HepG2 (cell line): ENCODE results near the gene ROMO1. TPM values are rescaled to one million over a fixed set of nuclear protein-coding genes. Genes with fewer than 3 reads are reported as not detected.

ENCODE experiments used
- ATAC-seq: fragments of 200-7000 bp; cut with Tn5 transposase; 3 replicates; pipeline ENCODE4 v1.9.1; 2020; ENCODE audit warnings: mild to moderate bottlenecking, moderate library complexity
- BruUV-seq: library from RNA; stranded (reverse); fragments of 400-500 nt; replicated peaks from 2 replicates; lab custom pipeline; 2021; lab: Mats Ljungman, UMichigan
- CTCF ChIA-PET: fragments of 300-600 bp; formaldehyde crosslinking; extraction: SDS; loops from one replicate; lab custom pipeline; 2021; ENCODE audit warnings: low total read pairs, inconsistent platforms, low intra/inter-chr PET ratio; lab: Yijun Ruan, JAX
- POLR2A ChIA-PET: fragments of 350-600 bp; sonication (Branson Sonifier 250); formaldehyde crosslinking; loops from one replicate; lab custom pipeline; 2020; ENCODE audit warnings: antibody characterized with exemption, inconsistent platforms; lab: Yijun Ruan, JAX
- DNase-seq: peaks from one replicate; pipeline ENCODE4 v3.0.0-alpha.2; 2015; ENCODE audit warnings: low spot score
- FAIRE-seq: peaks from 3 replicates; lab custom pipeline; 2011; peaks lifted over from hg19 to GRCh38; lab: Jason Lieb, UNC
- H2AFZ ChIP-seq: one replicate; pipeline ENCODE4 v1.6.1; 2011; ENCODE audit warnings: low read length, inconsistent platforms
- H3K27ac ChIP-seq: fragments of 300-600 bp; 3 replicates; pipeline ENCODE4 v1.8.0; 2011; ENCODE audit warnings: mixed run types, mild to moderate bottlenecking, mixed read lengths, low read length, inconsistent platforms; ENCODE audit not compliant: insufficient read depth; ENCODE audit errors: extremely low read length
- H3K27me3 ChIP-seq, 2 experiments: fragments of 200-600 bp in 1 of 2; 2 replicates in 1 of 2; 3 replicates in 1 of 2; pipeline versions ENCODE4 v1.6.0 to v1.8.0; 2011; ENCODE audit warnings: low read length in 2 of 2, mild to moderate bottlenecking in 2 of 2, moderate library complexity in 2 of 2, inconsistent platforms in 1 of 2; ENCODE audit not compliant: insufficient read depth in 2 of 2, control insufficient read depth in 1 of 2
- H3K36me3 ChIP-seq, 2 experiments: fragments of 200-600 bp in 1 of 2; replicated peaks in 1 of 2; 2 replicates in 1 of 2; 3 replicates in 1 of 2; pipeline versions ENCODE4 v1.5.1 to v1.8.0; 2011; ENCODE audit warnings: low read length in 2 of 2, inconsistent platforms in 1 of 2; ENCODE audit not compliant: insufficient read depth in 2 of 2, control insufficient read depth in 1 of 2
- H3K4me1 ChIP-seq: 2 replicates; pipeline ENCODE4 v1.5.1; 2012; ENCODE audit warnings: low read length, inconsistent platforms; ENCODE audit not compliant: insufficient read depth
- H3K4me2 ChIP-seq: 2 replicates; pipeline ENCODE4 v1.6.0; 2011; ENCODE audit warnings: low read depth, low read length, inconsistent platforms
- H3K4me3 ChIP-seq, 3 experiments: fragments of 200-600 bp in 1 of 3; sonication (generic), shearing (Covaris generic) in 1 of 3; replicated peaks in 1 of 3; 2 replicates each; pipeline ENCODE4 v1.5.1; 2011 to 2016; ENCODE audit warnings: low read length in 3 of 3, inconsistent platforms in 2 of 3, low read depth in 2 of 3, mild to moderate bottlenecking in 2 of 3, control low read depth in 1 of 3, mixed read lengths in 1 of 3; ENCODE audit not compliant: insufficient read depth in 1 of 3
- H3K79me2 ChIP-seq: one replicate; pipeline ENCODE4 v1.6.1; 2011; ENCODE audit warnings: low read length, inconsistent platforms; ENCODE audit not compliant: insufficient read depth
- H3K9ac ChIP-seq: 2 replicates; pipeline ENCODE4 v1.6.0; 2011; ENCODE audit warnings: mild to moderate bottlenecking, low read depth, low read length, inconsistent platforms; ENCODE audit not compliant: insufficient read depth
- H3K9me3 ChIP-seq: 2 replicates; pipeline ENCODE4 v1.5.1; 2012; ENCODE audit warnings: mild to moderate bottlenecking, low read length
- H4K20me1 ChIP-seq: 2 replicates; pipeline ENCODE4 v1.6.0; 2011; ENCODE audit warnings: inconsistent platforms, mild to moderate bottlenecking, low read length, moderate library complexity; ENCODE audit not compliant: insufficient read depth
- CBX1 ChIP-seq: IDR thresholded peaks from one replicate; pipeline ENCODE4 v1.6.1; 2016; ENCODE audit warnings: antibody characterized with exemption, low read depth
- CBX2 ChIP-seq, 2 experiments: fragments of 200-600 bp in 1 of 2; sonication (generic); formaldehyde crosslinking in 1 of 2; IDR thresholded peaks; 2 replicates each; pipeline versions ENCODE4 v1.7.0 to v1.8.1; 2018 to 2022; ENCODE audit warnings: low read depth in 2 of 2, low read length in 1 of 2, mild to moderate bottlenecking in 1 of 2, missing genetic modification reagents in 1 of 2
- CENPX ChIP-seq: sonication (generic); formaldehyde crosslinking; IDR thresholded peaks from 2 replicates; pipeline ENCODE4 v1.9.0; 2021; ENCODE audit warnings: mild to moderate bottlenecking, missing genetic modification reagents, moderate library complexity
- CHD4 ChIP-seq: fragments of 200-600 bp; sonication (generic); IDR thresholded peaks from 2 replicates; pipeline ENCODE4 v1.7.0; 2017; ENCODE audit warnings: mild to moderate bottlenecking, low read length, borderline replicate concordance
- DNMT1 ChIP-seq: sonication (generic); formaldehyde crosslinking; IDR thresholded peaks from 2 replicates; pipeline ENCODE4 v1.5.1; 2020; ENCODE audit warnings: mild to moderate bottlenecking, missing genetic modification reagents
- FOSL2 ChIP-seq: sonication (generic); formaldehyde crosslinking; IDR thresholded peaks from 2 replicates; pipeline ENCODE4 v1.4.0; 2020; ENCODE audit warnings: missing genetic modification reagents
- HOXA7 ChIP-seq: sonication (generic); formaldehyde crosslinking; IDR thresholded peaks from 2 replicates; pipeline ENCODE4 v1.8.1; 2022; ENCODE audit warnings: mild to moderate bottlenecking, missing genetic modification reagents, moderate library complexity
- KDM1A ChIP-seq: IDR thresholded peaks from 2 replicates; pipeline ENCODE4 v1.6.1; 2016; ENCODE audit warnings: missing compliant biosample characterization
- KDM3A ChIP-seq: IDR thresholded peaks from 2 replicates; pipeline ENCODE4 v1.6.1; 2018; ENCODE audit warnings: low read depth, missing compliant biosample characterization
- MAF1 ChIP-seq: sonication (generic); formaldehyde crosslinking; IDR thresholded peaks from 2 replicates; pipeline ENCODE4 v1.5.0; 2020; ENCODE audit warnings: missing genetic modification reagents, borderline replicate concordance
- PITX1 ChIP-seq: sonication (generic); formaldehyde crosslinking; IDR thresholded peaks from 2 replicates; pipeline ENCODE4 v1.5.1; 2020; ENCODE audit warnings: mild to moderate bottlenecking, missing genetic modification reagents
- REST ChIP-seq, 2 experiments: IDR thresholded peaks; 2 replicates each; pipeline ENCODE4 v1.6.1; 2011 to 2012; ENCODE audit warnings: low read length in 2 of 2, borderline replicate concordance in 1 of 2, low read depth in 1 of 2, mild to moderate bottlenecking in 1 of 2, moderate library complexity in 1 of 2
- ZBTB14 ChIP-seq: sonication (generic); formaldehyde crosslinking; IDR thresholded peaks from 2 replicates; pipeline ENCODE4 v1.4.0; 2020; ENCODE audit warnings: missing genetic modification reagents
- ZNF263 ChIP-seq: sonication (generic); formaldehyde crosslinking; IDR thresholded peaks from 2 replicates; pipeline ENCODE4 v1.4.0; 2020; ENCODE audit warnings: missing genetic modification reagents
- ZNF547 ChIP-seq: sonication (generic); formaldehyde crosslinking; IDR thresholded peaks from 2 replicates; pipeline ENCODE4 v1.5.1; 2020; ENCODE audit warnings: mild to moderate bottlenecking, missing genetic modification reagents
- ZNF678 ChIP-seq: sonication (generic); formaldehyde crosslinking; IDR thresholded peaks from 2 replicates; pipeline ENCODE4 v1.4.0; 2020; ENCODE audit warnings: mild to moderate bottlenecking, missing genetic modification reagents
- WGBS: methylation state at CpG from one replicate; pipeline ENCODE4 v1.1.6; 2017; ENCODE audit warnings: low lambda C conversion rate; 5-methylcytosine and 5-hydroxymethylcytosine counted together
- in situ Hi-C: cut with HindIII; loops from 2 replicates; pipeline ENCODE4 v1.10.0; 2017; ENCODE audit warnings: low pct_unique_long_range_greater_than_20kb; ENCODE audit not compliant: extremely low pct_ligation_motif_present
- intact Hi-C: fragments of 100-400 bp; cut with micrococcal nuclease; formaldehyde crosslinking; loops from one replicate; pipeline ENCODE4 v1.10.0; 2022; ENCODE audit not compliant: unreplicated experiment
- polyA plus RNA-seq, 8 experiments: library from polyadenylated mRNA; depleted of rRNA in 3 of 8; stranded (reverse) in 7 of 8; unstranded in 1 of 8; fragments of >200 nt; fragmentation: Illumina TruSeq in 4 of 8; extraction: Trizol in 4 of 8; gene quantifications; 2 replicates each; pipeline versions ENCODE4 v1.2.1 to v1.2.3, GENCODE V29; 2011 to 2016; ENCODE audit warnings: low read depth in 4 of 8, missing spikeins in 1 of 8, mixed read lengths in 1 of 8; ENCODE audit not compliant: insufficient read depth in 1 of 8
- total RNA-seq, 5 experiments: library from RNA; depleted of rRNA; stranded (reverse); fragments of >200 nt; fragmentation: Illumina TruSeq; extraction: Trizol; gene quantifications; 2 replicates each; pipeline ENCODE4 v1.2.3, GENCODE V29; 2016; ENCODE audit warnings: low read depth in 1 of 5
- TF ChIP-seq, protein P1 (sequence below): IDR thresholded peaks from 2 replicates; pipeline ENCODE4 v1.6.1; 2016; ENCODE audit warnings: low read depth

The ROMO1 gene
- total and polyA plus RNA-seq, 2 of the 13 experiments (the other 11 are each of a cell fraction or from before 2014, with no cell fraction given) = 636 to 755 TPM

DNA sequence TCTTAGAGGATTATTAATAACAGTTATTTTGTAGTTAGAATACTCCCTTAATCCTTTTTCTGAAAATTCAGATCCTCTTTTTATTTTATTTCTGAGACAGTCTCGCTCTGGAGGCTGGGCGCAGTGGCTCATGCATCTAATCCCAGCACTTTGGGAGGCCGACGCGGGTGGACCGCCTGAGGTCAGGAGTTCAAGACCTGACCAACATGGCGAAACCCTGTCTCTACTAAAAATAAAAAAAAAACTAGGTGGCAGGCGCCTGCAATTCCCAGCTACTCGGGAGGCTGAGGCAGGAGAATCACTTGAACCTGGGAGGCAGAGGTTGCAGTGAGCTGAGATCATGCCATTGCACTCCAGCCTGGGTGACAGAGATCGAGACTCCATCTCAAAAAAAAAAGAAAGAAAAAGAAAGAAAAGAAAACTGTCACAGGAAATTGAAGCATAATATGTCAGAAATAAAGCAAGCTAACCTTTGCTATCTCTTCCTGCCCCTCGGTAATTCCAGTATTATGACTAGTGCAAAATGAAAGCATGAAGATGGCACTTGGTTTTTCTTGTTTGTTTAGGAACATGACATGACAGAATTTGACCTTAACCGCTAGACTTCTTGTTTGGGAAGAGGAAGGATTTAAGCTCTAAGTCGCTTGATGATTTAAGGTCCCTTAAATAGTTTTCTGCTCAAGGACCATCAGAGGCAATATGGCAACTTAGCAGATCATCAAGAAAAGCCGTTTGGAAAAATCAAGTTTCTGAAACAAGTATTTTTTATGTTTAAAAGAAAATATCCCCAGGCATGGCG lies 44.7 kb downstream of the ROMO1 start:
- DNase-seq = peak; percentile 79
- ChIA-PET CTCF (no interaction called here), POLR2A (interaction anchor here (0.8 to 8.6 kb wide), 28 partner anchors 11 to 395 kb away, joined by 3 to 461 read pairs (median 17); partner anchors contain the start of genes CEP250, CPNE1, ERGIC3 and NFS1)
- 25% methylated on average over 15 of the region's 15 CpGs for WGBS
- no peak for ATAC-seq
- in situ Hi-C loops = loop anchor here (5.0 kb wide), 1 partner anchor 138 kb away; no protein-coding TSS in a partner anchor
- intact Hi-C loops = loop anchor here (2.0 to 5.0 kb wide), 3 partner anchors 45 to 141 kb away; partner anchors contain the start of genes NFS1, ROMO1 and SPAG4
- Histone ChIP-seq H3K36me3 (peaks cover 3 to 17% of the 10 kb centered on the region in 2 experiments; a peak in 4 of 5 replicates), H3K4me2 (peak overlapping the region; percentile 89), H3K9ac (peak overlapping the region; percentile 99), H3K27me3 (no peaks in the 10 kb centered on the region; a peak in 1 of 5 replicates), H3K9me3 (no peaks in the 10 kb centered on the region), H3K27ac (peak overlapping the region; percentile 96), H3K4me1 (peaks cover 33% of the 10 kb centered on the region), H4K20me1 (peaks cover 28% of the 10 kb centered on the region), H3K4me3 (peak overlapping the region; percentile 76 to 81 (median 77)), H3K79me2 (peaks cover 42% of the 10 kb centered on the region), H2AFZ (peak overlapping the region; percentile 38)
- BruUV-seq = no TSS peak
- no peak for FAIRE-seq
- TF ChIP-seq FOSL2 (CRISPR knock-in tag) = peak; percentile 3; the same call in 1 of the 2 replicates
- TF ChIP-seq CENPX (CRISPR knock-in tag) = no peak
- no peak for TF ChIP-seq KDM3A (CRISPR knock-in tag)
- TF ChIP-seq CBX1 = no peak
- TF ChIP-seq REST (IDR thresholded peaks at IDR 0.05; ENCODE audit: borderline replicate concordance in 1 of 2, low read depth in 1 of 2, low read length in 2 of 2) = 0 out of 4 replicates have a peak, but pooled peaks of 1 of the 2 experiments have one; percentile 5
- peak; percentile 56; the same call in 1 of the 2 replicates for TF ChIP-seq CHD4
- TF ChIP-seq PITX1 = no peak
- no peak for TF ChIP-seq MAF1 (CRISPR knock-in tag)
- TF ChIP-seq CBX2 (IDR thresholded peaks at IDR 0.05; ENCODE audit: low read depth, low read length) = 0 out of 2 replicates have a peak, but pooled peaks have one; percentile 7
- no peak for TF ChIP-seq CBX2 (CRISPR knock-in tag; IDR thresholded peaks at IDR 0.05; ENCODE audit: low read depth)
- TF ChIP-seq KDM1A (CRISPR knock-in tag) = peak; percentile 73; the same call in 1 of the 2 replicates
- no peak for TF ChIP-seq ZNF263 (CRISPR knock-in tag)
- TF ChIP-seq, protein P1, sequence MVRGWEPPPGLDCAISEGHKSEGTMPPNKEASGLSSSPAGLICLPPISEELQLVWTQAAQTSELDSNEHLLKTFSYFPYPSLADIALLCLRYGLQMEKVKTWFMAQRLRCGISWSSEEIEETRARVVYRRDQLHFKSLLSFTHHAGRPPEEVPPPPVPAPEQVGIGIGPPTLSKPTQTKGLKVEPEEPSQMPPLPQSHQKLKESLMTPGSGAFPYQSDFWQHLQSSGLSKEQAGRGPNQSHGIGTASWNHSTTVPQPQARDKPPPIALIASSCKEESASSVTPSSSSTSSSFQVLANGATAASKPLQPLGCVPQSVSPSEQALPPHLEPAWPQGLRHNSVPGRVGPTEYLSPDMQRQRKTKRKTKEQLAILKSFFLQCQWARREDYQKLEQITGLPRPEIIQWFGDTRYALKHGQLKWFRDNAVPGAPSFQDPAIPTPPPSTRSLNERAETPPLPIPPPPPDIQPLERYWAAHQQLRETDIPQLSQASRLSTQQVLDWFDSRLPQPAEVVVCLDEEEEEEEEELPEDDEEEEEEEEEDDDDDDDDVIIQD = no peak; the same call in 1 of the 2 replicates
- TF ChIP-seq HOXA7 = no peak
- TF ChIP-seq ZNF547 = peak; percentile 59
- no peak for TF ChIP-seq DNMT1 (CRISPR knock-in tag)
- no peak for TF ChIP-seq ZBTB14
- no peak for TF ChIP-seq ZNF678 (CRISPR knock-in tag)
